IMR-90 (cell line): ENCODE results near the gene VPS50. TPM values are rescaled to one million over a fixed set of nuclear protein-coding genes. Genes with fewer than 3 reads are reported as not detected.

ENCODE experiments used
- ATAC-seq: fragments of 200-7000 bp; cut with Tn5 transposase; 2 replicates; pipeline ENCODE4 v1.9.1; 2020; ENCODE audit warnings: low read depth, mild to moderate bottlenecking, moderate library complexity
- BruUV-seq: library from RNA; stranded (reverse); fragments of 400-500 nt; replicated peaks from 2 replicates; lab custom pipeline; 2021; lab: Mats Ljungman, UMichigan
- CTCF ChIA-PET: fragments of 300-600 bp; formaldehyde crosslinking; extraction: SDS; loops from one replicate; lab custom pipeline; 2021; ENCODE audit warnings: antibody characterized with exemption; lab: Yijun Ruan, JAX
- POLR2A ChIA-PET: fragments of 300-600 bp; sonication (Branson Sonifier 250); formaldehyde crosslinking; loops from one replicate; lab custom pipeline; 2022; ENCODE audit warnings: antibody characterized with exemption; ENCODE audit not compliant: unreplicated experiment; lab: Charles Lee
- DNase-seq: peaks from one replicate; pipeline ENCODE4 v3.0.0; 2013
- H2AFZ ChIP-seq: replicated peaks from 2 replicates; pipeline ENCODE3; 2013; ENCODE audit warnings: low read length, mild to moderate bottlenecking; ENCODE audit not compliant: poor library complexity
- H2AK5ac ChIP-seq: 2 replicates; pipeline ENCODE4 v1.6.1; 2013; ENCODE audit warnings: low read depth, low read length, inconsistent platforms
- H2AK9ac ChIP-seq: replicated peaks from 2 replicates; pipeline ENCODE3; 2013; ENCODE audit warnings: mild to moderate bottlenecking, low read depth, low read length, moderate library complexity; ENCODE audit not compliant: poor library complexity
- H2BK120ac ChIP-seq: 2 replicates; pipeline ENCODE4 v1.6.1; 2013; ENCODE audit warnings: low read depth, low read length, inconsistent platforms
- H2BK15ac ChIP-seq: 3 replicates; pipeline ENCODE4 v1.6.1; 2013; ENCODE audit warnings: low read depth, low read length, inconsistent platforms
- H2BK20ac ChIP-seq: 2 replicates; pipeline ENCODE4 v1.6.1; 2013; ENCODE audit warnings: low read depth, mild to moderate bottlenecking, inconsistent platforms, low read length, moderate library complexity
- H2BK5ac ChIP-seq: 2 replicates; pipeline ENCODE4 v1.6.1; 2013; ENCODE audit warnings: mild to moderate bottlenecking, low read depth, low read length, inconsistent platforms; ENCODE audit not compliant: poor library complexity, severe bottlenecking
- H3K14ac ChIP-seq: replicated peaks from 2 replicates; pipeline ENCODE4 v1.6.1; 2013; ENCODE audit warnings: low read depth, low read length, inconsistent platforms
- H3K18ac ChIP-seq: 2 replicates; pipeline ENCODE4 v1.6.1; 2013; ENCODE audit warnings: low read depth, low read length, control low read depth
- H3K23ac ChIP-seq: 2 replicates; pipeline ENCODE4 v1.6.1; 2013; ENCODE audit warnings: low read depth, low read length, inconsistent platforms
- H3K27ac ChIP-seq: 2 replicates; pipeline ENCODE4 v1.5.1; 2013; ENCODE audit warnings: mild to moderate bottlenecking, control low read depth, low read length; ENCODE audit not compliant: insufficient read depth
- H3K27me3 ChIP-seq: 2 replicates; pipeline ENCODE4 v1.6.1; 2013; ENCODE audit warnings: low read length; ENCODE audit not compliant: control insufficient read depth, insufficient read depth
- H3K36me3 ChIP-seq: 2 replicates; pipeline ENCODE4 v1.6.1; 2013; ENCODE audit warnings: low read length, mixed read lengths; ENCODE audit not compliant: control insufficient read depth, insufficient read depth
- H3K4ac ChIP-seq: 2 replicates; pipeline ENCODE4 v1.6.1; 2013; ENCODE audit warnings: low read depth, low read length, inconsistent platforms
- H3K4me1 ChIP-seq: 2 replicates; pipeline ENCODE4 v1.6.1; 2013; ENCODE audit warnings: low read length, mixed read lengths; ENCODE audit not compliant: control insufficient read depth, insufficient read depth
- H3K4me2 ChIP-seq: 2 replicates; pipeline ENCODE4 v1.6.1; 2013; ENCODE audit warnings: low read depth, mild to moderate bottlenecking, control low read depth, low read length, moderate library complexity
- H3K4me3 ChIP-seq: 2 replicates; pipeline ENCODE4 v1.5.1; 2013; ENCODE audit warnings: low read depth, mild to moderate bottlenecking, control low read depth, low read length, moderate library complexity; ENCODE audit not compliant: insufficient read depth
- H3K56ac ChIP-seq: 2 replicates; pipeline ENCODE4 v1.6.1; 2013; ENCODE audit warnings: low read length, inconsistent platforms; ENCODE audit not compliant: insufficient read depth; ENCODE audit errors: extremely low read depth
- H3K79me1 ChIP-seq, 2 experiments: 2 replicates each; pipeline ENCODE4 v1.6.1; 2013; ENCODE audit warnings: low read length in 2 of 2, inconsistent platforms in 1 of 2, low read depth in 1 of 2
- H3K9ac ChIP-seq: 2 replicates; pipeline ENCODE4 v1.6.1; 2013; ENCODE audit warnings: low read depth, low read length, control low read depth
- H3K9me1 ChIP-seq: 2 replicates; pipeline ENCODE4 v1.6.1; 2013; ENCODE audit warnings: low read length, inconsistent platforms; ENCODE audit not compliant: insufficient read depth
- H3K9me3 ChIP-seq: 2 replicates; pipeline ENCODE4 v1.6.1; 2013; ENCODE audit warnings: low read length; ENCODE audit not compliant: control insufficient read depth, insufficient read depth
- H4K20me1 ChIP-seq: 2 replicates; pipeline ENCODE4 v1.6.1; 2013; ENCODE audit warnings: low read length, inconsistent platforms; ENCODE audit not compliant: insufficient read depth
- H4K5ac ChIP-seq: 2 replicates; pipeline ENCODE4 v1.6.1; 2013; ENCODE audit warnings: mild to moderate bottlenecking, low read depth, low read length, control low read depth
- H4K8ac ChIP-seq, 2 experiments: 2 replicates each; pipeline ENCODE4 v1.6.1; 2013; ENCODE audit warnings: low read depth in 2 of 2, low read length in 2 of 2, control low read depth in 1 of 2, inconsistent platforms in 1 of 2
- H4K91ac ChIP-seq: 2 replicates; pipeline ENCODE4 v1.6.1; 2013; ENCODE audit warnings: low read depth, low read length, inconsistent platforms; ENCODE audit not compliant: insufficient read depth
- BHLHE40 ChIP-seq: fragments of 150-350 bp; IDR thresholded peaks from 2 replicates; pipeline ENCODE4 v1.6.1; 2016; ENCODE audit warnings: mild to moderate bottlenecking, low read depth, low read length
- MXI1 ChIP-seq: IDR thresholded peaks from 2 replicates; pipeline ENCODE4 v1.6.1; 2012; ENCODE audit warnings: low read depth, mild to moderate bottlenecking, low read length, moderate library complexity, borderline replicate concordance
- POLR2A ChIP-seq: IDR thresholded peaks from 2 replicates; pipeline ENCODE4 v1.6.1; 2012; ENCODE audit warnings: mild to moderate bottlenecking, low read depth, low read length
- WGBS, 2 experiments: methylation state at CpG; one replicate each; pipeline versions ENCODE4 v1.1.5 to v1.1.7; 2013; ENCODE audit warnings: missing lambda C conversion rate in 2 of 2; ENCODE audit not compliant: insufficient read length in 1 of 2; ENCODE audit errors: extremely low coverage in 2 of 2; 5-methylcytosine and 5-hydroxymethylcytosine counted together
- dilution Hi-C: fragments of 300-500 bp; cut with HindIII; formaldehyde crosslinking; loops from one replicate; pipeline ENCODE4 v1.14.3; 2018; ENCODE audit warnings: low sequenced_read_pairs; ENCODE audit not compliant: unreplicated experiment
- in situ Hi-C: fragments of 300-500 bp; cut with MboI; formaldehyde crosslinking; loops from 3 replicates; pipeline ENCODE4 v1.14.3; 2019; ENCODE audit warnings: low sequenced_read_pairs, inconsistent platforms, mixed read lengths
- intact Hi-C: fragments of 100-400 bp; cut with micrococcal nuclease; formaldehyde crosslinking; loops from 2 replicates; pipeline ENCODE4 v1.10.0; 2022
- polyA plus RNA-seq, 3 experiments: library from polyadenylated mRNA; depleted of rRNA; stranded (reverse); fragments of >200 nt; gene quantifications; 2 replicates each; pipeline ENCODE4 v1.2.3, GENCODE V29; 2012; ENCODE audit warnings: low replicate concordance in 1 of 3
- total RNA-seq: library from RNA; depleted of rRNA; stranded (reverse); fragments of >200 nt; gene quantifications from 2 replicates; pipeline ENCODE4 v1.2.3, GENCODE V29; 2012

VPS50 gene
- total and polyA plus RNA-seq, 2 of the 4 experiments (the other 2 are of a cell fraction): 7.1 to 22.0 TPM

DNA sequence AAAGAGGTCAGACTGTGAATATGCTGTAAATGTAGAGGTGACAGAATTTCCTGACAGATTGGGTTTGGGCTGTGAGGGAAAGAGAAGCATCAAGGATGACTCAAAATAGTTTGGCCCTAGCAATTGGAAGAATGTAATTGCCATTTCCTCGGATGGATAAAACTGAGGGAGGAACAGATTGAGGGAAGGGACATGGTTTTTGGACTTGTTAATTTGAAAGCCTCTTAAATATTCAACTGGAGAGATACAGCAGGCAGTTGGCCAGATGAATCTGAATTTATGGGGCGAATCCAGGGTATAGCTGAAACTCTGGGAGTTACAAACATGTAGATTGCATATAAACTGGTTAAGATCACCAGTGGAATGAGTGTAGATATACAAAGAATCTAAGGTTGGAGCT, 3.4 kb downstream of the VPS50 start:
- H2AK5ac ChIP-seq: no peak overlapping the region
- H2AFZ ChIP-seq: no peak overlapping the region
- H2BK5ac ChIP-seq: no peak overlapping the region
- no peaks in the 10 kb centered on the region for H4K20me1 ChIP-seq
- H4K8ac ChIP-seq: no peak overlapping the region
- TF ChIP-seq BHLHE40 (no peak), POLR2A (no peak), MXI1 (no peak)
- H2BK120ac ChIP-seq: no peak overlapping the region
- H3K27ac ChIP-seq: no peak overlapping the region
- no peak overlapping the region for H2BK15ac ChIP-seq
- H4K91ac ChIP-seq: no peak overlapping the region
- H2AK9ac ChIP-seq: no peak overlapping the region
- H3K18ac ChIP-seq: no peak overlapping the region
- no peak overlapping the region for H3K4ac ChIP-seq
- H3K23ac ChIP-seq: no peak overlapping the region
- peaks cover 16 to 25% of the 10 kb centered on the region in 2 experiments for H3K79me1 ChIP-seq
- in situ Hi-C loops (loop anchor here (25.0 kb wide), 1 partner anchor 977 kb away; no protein-coding TSS in a partner anchor), dilution Hi-C loops (no loop called here), intact Hi-C loops (no loop called here)
- no peaks in the 10 kb centered on the region for H3K4me1 ChIP-seq
- H3K9ac ChIP-seq: no peak overlapping the region
- no peak overlapping the region for H3K56ac ChIP-seq
- no TSS peak for BruUV-seq
- H3K9me3 ChIP-seq: no peaks in the 10 kb centered on the region
- CTCF ChIA-PET: no interaction called here
- no peak for DNase-seq
- no peak overlapping the region for H3K4me3 ChIP-seq
- H4K5ac ChIP-seq: no peak overlapping the region
- H3K36me3 ChIP-seq: 0 out of 2 replicates have a peak, but pooled peaks cover under 1% of the 10 kb centered on the region
- WGBS, 2 experiments: 100% methylated on average over 1 of the region's 2 CpGs; no CpG with 5 or more reads in 1 of the 2 experiments
- POLR2A ChIA-PET: no interaction called here
- no peak overlapping the region for H3K14ac ChIP-seq
- no peak overlapping the region for H3K4me2 ChIP-seq
- no peak overlapping the region for H2BK20ac ChIP-seq
- no peak for ATAC-seq
- H3K9me1 ChIP-seq: peaks cover 3% of the 10 kb centered on the region; the same call in 1 of the 2 replicates
- no peaks in the 10 kb centered on the region for H3K27me3 ChIP-seq
